Right lobe of liver (tissue), 6 donors: ENCODE data around the gene MGAT3. TPM values are rescaled to one million over a fixed set of nuclear protein-coding genes. Genes with fewer than 3 reads are reported as not detected.
A peak's percentile ranks its signal among the peaks of the same experiment; 100 is the strongest.

Source experiments
- ATAC-seq, 4 donors: fragments of 200-7000 bp; cut with Tn5 transposase; one replicate each; pipeline ENCODE4 v1.9.1; 2020; ENCODE audit warnings: mild to moderate bottlenecking in 4 of 4, moderate library complexity in 4 of 4
- DNase-seq, 3 donors: peaks; one replicate each; pipeline ENCODE4 v3.0.0-alpha.2; 2020
- H3K27ac ChIP-seq, 3 donors: fragments of 200-600 bp; one replicate each; pipeline ENCODE4 v1.8.0; 2022
- H3K27me3 ChIP-seq, 2 donors: fragments of 200-600 bp; one replicate each; pipeline ENCODE4 v1.8.0; 2022
- H3K36me3 ChIP-seq, 4 donors: fragments of 200-600 bp; sonication (generic) in 1 of 4; one replicate each; pipeline versions ENCODE4 v1.5.1 to v1.8.0; 2017 to 2022; ENCODE audit warnings: control low read depth in 1 of 4
- H3K4me1 ChIP-seq, 4 donors: fragments of 200-600 bp; sonication (generic) in 1 of 4; one replicate each; pipeline versions ENCODE4 v1.5.1 to v1.8.0; 2017 to 2022; ENCODE audit warnings: control low read depth in 1 of 4
- H3K4me3 ChIP-seq, 3 donors: fragments of 200-600 bp; one replicate each; pipeline ENCODE4 v1.8.0; 2022
- H3K9me3 ChIP-seq, 4 donors: fragments of 200-600 bp; sonication (generic) in 1 of 4; one replicate each; pipeline versions ENCODE4 v1.5.1 to v1.8.0; 2017 to 2022; ENCODE audit warnings: control low read depth in 1 of 4
- POLR2A ChIP-seq: fragments of 450-650 bp; IDR thresholded peaks from one replicate; pipeline ENCODE4 v1.6.1; 2017; ENCODE audit warnings: antibody characterized with exemption, mild to moderate bottlenecking
- WGBS: methylation state at CpG from one replicate; pipeline ENCODE4 v1.1.6; 2018; ENCODE audit warnings: low coverage, low lambda C conversion rate; ENCODE audit not compliant: insufficient coverage; ENCODE audit errors: missing lambda C conversion rate; 5-methylcytosine and 5-hydroxymethylcytosine counted together
- intact Hi-C, 2 donors: fragments of 100-400 bp; cut with DNase I; formaldehyde crosslinking; loops; one replicate each; pipeline versions ENCODE4 v1.11.2 to v1.14.1; 2022
- total RNA-seq, 6 experiments: library from RNA; depleted of rRNA in 2 of 6; stranded (reverse); fragments of >200 nt in 2 of 6; fragmentation: NEBNext Ultra II Directional in 3 of 6; extraction: Animal tissue kit (Norgen Biotek cat#: 25700) in 3 of 6; gene quantifications; one replicate each; pipeline versions ENCODE4 v1.1.0 to v1.2.4, GENCODE V29; 2016 to 2023
- TF ChIP-seq, protein P1 (sequence below), 4 donors: fragments of 200-600 bp in 3 of 4; fragments of 450-650 bp in 1 of 4; IDR thresholded peaks; one replicate each; pipeline versions ENCODE4 v1.5.1 to v1.8.0; 2016 to 2022; ENCODE audit warnings: antibody characterized with exemption in 4 of 4, mild to moderate bottlenecking in 2 of 4
- donor health status: DM: no; HTN: yes; CAD: no.
- donor health status: DM: no; HTN: no; CAD: no.
- donor health status: DM: no; HTN: no; CAD: no.
- donor health status: DM: no; HTN: yes; CAD: no.
- donor health status: DM: no; HTN: yes; CAD: no.

MGAT3 gene
- total RNA-seq, 6 experiments from 2014 or later: 0.05 to 0.38 (median 0.07) TPM; not detected in 1

- intact Hi-C loops: no loop called here
- TF ChIP-seq, protein P1, sequence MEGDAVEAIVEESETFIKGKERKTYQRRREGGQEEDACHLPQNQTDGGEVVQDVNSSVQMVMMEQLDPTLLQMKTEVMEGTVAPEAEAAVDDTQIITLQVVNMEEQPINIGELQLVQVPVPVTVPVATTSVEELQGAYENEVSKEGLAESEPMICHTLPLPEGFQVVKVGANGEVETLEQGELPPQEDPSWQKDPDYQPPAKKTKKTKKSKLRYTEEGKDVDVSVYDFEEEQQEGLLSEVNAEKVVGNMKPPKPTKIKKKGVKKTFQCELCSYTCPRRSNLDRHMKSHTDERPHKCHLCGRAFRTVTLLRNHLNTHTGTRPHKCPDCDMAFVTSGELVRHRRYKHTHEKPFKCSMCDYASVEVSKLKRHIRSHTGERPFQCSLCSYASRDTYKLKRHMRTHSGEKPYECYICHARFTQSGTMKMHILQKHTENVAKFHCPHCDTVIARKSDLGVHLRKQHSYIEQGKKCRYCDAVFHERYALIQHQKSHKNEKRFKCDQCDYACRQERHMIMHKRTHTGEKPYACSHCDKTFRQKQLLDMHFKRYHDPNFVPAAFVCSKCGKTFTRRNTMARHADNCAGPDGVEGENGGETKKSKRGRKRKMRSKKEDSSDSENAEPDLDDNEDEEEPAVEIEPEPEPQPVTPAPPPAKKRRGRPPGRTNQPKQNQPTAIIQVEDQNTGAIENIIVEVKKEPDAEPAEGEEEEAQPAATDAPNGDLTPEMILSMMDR (IDR thresholded peaks at IDR 0.05): no peak
- TF ChIP-seq POLR2A: no peak
- Histone ChIP-seq H3K9me3 (no peaks in the 10 kb centered on the region), H3K4me1 (no peaks in the 10 kb centered on the region), H3K27ac (no peak overlapping the region), H3K36me3 (peaks cover 18 to 91% (median 45%) of the 10 kb centered on the region in 4 donors), H3K4me3 (no peak overlapping the region), H3K27me3 (no peaks in the 10 kb centered on the region)
- 76% methylated on average over 4 of the region's 4 CpGs for WGBS
- DNase-seq (no peak), ATAC-seq (no peak)
Measured at GRCh38 chr22:39510529-39511149, 53.8 kb downstream of the MGAT3 start.

DNA sequence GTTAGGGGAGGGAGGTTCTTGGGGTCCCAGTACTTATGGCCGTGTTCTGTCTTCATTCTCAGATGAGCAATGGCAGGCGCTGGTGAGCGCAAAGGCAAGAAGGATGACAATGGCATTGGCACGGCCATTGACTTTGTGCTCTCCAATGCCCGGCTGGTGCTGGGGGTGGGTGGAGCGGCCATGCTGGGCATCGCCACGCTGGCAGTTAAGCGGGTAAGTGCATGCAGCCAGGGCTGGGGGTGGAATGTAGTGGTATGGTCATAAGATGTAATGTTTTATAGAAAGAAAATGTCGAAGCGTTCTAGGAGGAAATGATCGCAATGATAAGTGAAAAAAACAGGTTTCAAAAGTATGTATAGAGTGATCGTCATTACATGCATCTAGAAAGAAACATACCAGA lies 54.4 kb downstream of the MGAT3 start:
- peaks cover 18 to 91% (median 44%) of the 10 kb centered on the region in 4 donors for H3K36me3 ChIP-seq
- intact Hi-C loops: no loop called here
- H3K27me3 ChIP-seq: no peaks in the 10 kb centered on the region
- 95% methylated on average over 8 of the region's 13 CpGs for WGBS
- DNase-seq (peak in 1 of 3 donors; percentile 26), ATAC-seq (no peak)
- no peak overlapping the region for H3K27ac ChIP-seq
- no peaks in the 10 kb centered on the region for H3K4me1 ChIP-seq
- H3K9me3 ChIP-seq: no peaks in the 10 kb centered on the region
- TF ChIP-seq, protein P1 (IDR thresholded peaks at IDR 0.05): no peak
- no peak overlapping the region for H3K4me3 ChIP-seq

DNA sequence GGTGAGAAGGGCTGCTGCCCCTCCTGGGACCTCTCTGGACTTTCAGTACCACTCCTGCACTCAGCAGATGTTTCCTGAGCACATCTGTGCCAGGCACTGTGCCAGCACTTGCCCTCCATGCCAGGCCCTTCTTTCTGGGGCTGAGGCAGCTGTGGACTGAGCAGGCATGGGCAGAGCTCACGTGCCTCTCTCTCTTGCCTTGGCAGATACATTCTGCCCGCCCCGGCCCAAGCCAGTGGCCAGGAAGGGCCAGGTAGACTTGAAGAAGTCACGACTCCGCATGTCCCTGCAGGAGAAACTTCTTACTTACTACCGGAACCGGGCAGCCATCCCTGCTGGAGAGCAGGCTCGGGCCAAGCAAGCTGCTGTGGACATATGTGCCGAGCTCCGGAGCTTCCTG lies 55.2 kb downstream of the MGAT3 start:
- peaks cover 18 to 84% (median 39%) of the 10 kb centered on the region in 4 donors for H3K36me3 ChIP-seq
- TF ChIP-seq, protein P1 (IDR thresholded peaks at IDR 0.05): no peak
- TF ChIP-seq POLR2A: no peak
- no peak overlapping the region for H3K4me3 ChIP-seq
- no CpG with 5 or more reads among the region's 10 CpGs for WGBS
- no peaks in the 10 kb centered on the region for H3K9me3 ChIP-seq
- intact Hi-C loops: no loop called here
- no peaks in the 10 kb centered on the region for H3K27me3 ChIP-seq
- no peak overlapping the region for H3K27ac ChIP-seq
- ATAC-seq (no peak), DNase-seq (peak in 1 of 3 donors; percentile 51)
- H3K4me1 ChIP-seq: no peaks in the 10 kb centered on the region

GRCh38 chr22:39513791-39514190 lies 57.0 kb downstream of the MGAT3 start:
- TF ChIP-seq, protein P1 (IDR thresholded peaks at IDR 0.05): no peak
- no peak for TF ChIP-seq POLR2A
- 80% methylated on average over 2 of the region's 18 CpGs for WGBS
- intact Hi-C loops: no loop called here
- Histone ChIP-seq H3K36me3 (peaks cover 18 to 69% (median 38%) of the 10 kb centered on the region in 4 donors), H3K27ac (no peak overlapping the region), H3K27me3 (no peaks in the 10 kb centered on the region), H3K9me3 (no peaks in the 10 kb centered on the region), H3K4me1 (peaks cover 0 to 5% (median 1%) of the 10 kb centered on the region in 4 donors), H3K4me3 (no peak overlapping the region)
- peak in 3 of 4 donors; percentile 18 to 35 (median 21) for ATAC-seq
- peak in 1 of 3 donors; percentile 48 for DNase-seq
